Astrocyte (in vitro differentiated cells and primary cell): ENCODE data around the gene TTC9. TPM values are rescaled to one million over a fixed set of nuclear protein-coding genes. Genes with fewer than 3 reads are reported as not detected.

ENCODE experiments used
- DNase-seq: peaks from one replicate; pipeline ENCODE4 v3.0.0-alpha.2; 2010; ENCODE audit warnings: low read depth
- FAIRE-seq: peaks from 2 replicates; lab custom pipeline; 2011; peaks lifted over from hg19 to GRCh38; lab: Jason Lieb, UNC
- H2AFZ ChIP-seq: 2 replicates; pipeline ENCODE4 v1.6.0; 2012; ENCODE audit warnings: low read depth, low read length, inconsistent platforms
- H3K27ac ChIP-seq: 2 replicates; pipeline ENCODE4 v1.5.1; 2011; ENCODE audit warnings: low read depth, low read length, inconsistent platforms
- H3K27me3 ChIP-seq: 2 replicates; pipeline ENCODE4 v1.6.0; 2011; ENCODE audit warnings: low read length, inconsistent platforms; ENCODE audit not compliant: insufficient read depth
- H3K36me3 ChIP-seq: 2 replicates; pipeline ENCODE4 v1.5.1; 2011; ENCODE audit warnings: low read length, inconsistent platforms; ENCODE audit not compliant: insufficient read depth
- H3K4me1 ChIP-seq: 2 replicates; pipeline ENCODE4 v1.5.1; 2011; ENCODE audit warnings: low read length, inconsistent platforms; ENCODE audit not compliant: insufficient read depth
- H3K4me2 ChIP-seq: 2 replicates; pipeline ENCODE4 v1.6.0; 2012; ENCODE audit warnings: low read length, inconsistent platforms
- H3K4me3 ChIP-seq: 2 replicates; pipeline ENCODE4 v1.5.1; 2011; ENCODE audit warnings: low read depth, mild to moderate bottlenecking, low read length, inconsistent platforms; ENCODE audit not compliant: insufficient read depth
- H3K79me2 ChIP-seq: 2 replicates; pipeline ENCODE4 v1.6.0; 2012; ENCODE audit warnings: mild to moderate bottlenecking, low read length, inconsistent platforms; ENCODE audit not compliant: insufficient read depth
- H3K9ac ChIP-seq: 2 replicates; pipeline ENCODE4 v1.6.0; 2012; ENCODE audit warnings: mild to moderate bottlenecking, low read length, inconsistent platforms
- H3K9me3 ChIP-seq: 2 replicates; pipeline ENCODE4 v1.5.1; 2012; ENCODE audit warnings: low read depth, mild to moderate bottlenecking, low read length, inconsistent platforms; ENCODE audit not compliant: insufficient read depth
- H4K20me1 ChIP-seq: 2 replicates; pipeline ENCODE4 v1.6.0; 2012; ENCODE audit warnings: low read length, inconsistent platforms; ENCODE audit not compliant: insufficient read depth
- H3K27ac Mint-ChIP-seq: one replicate; pipeline ENCODE4 v1.8.0; 2021; ENCODE audit warnings: mild to moderate bottlenecking, mixed read lengths; ENCODE audit not compliant: unreplicated experiment
- H3K27me3 Mint-ChIP-seq: one replicate; pipeline ENCODE4 v1.8.0; 2021; ENCODE audit warnings: low read depth, mixed read lengths; ENCODE audit not compliant: unreplicated experiment
- H3K36me3 Mint-ChIP-seq: one replicate; pipeline ENCODE4 v1.8.0; 2021; ENCODE audit warnings: low read depth, mixed read lengths; ENCODE audit not compliant: unreplicated experiment
- H3K4me1 Mint-ChIP-seq: one replicate; pipeline ENCODE4 v1.8.0; 2021; ENCODE audit warnings: low read depth, mixed read lengths; ENCODE audit not compliant: unreplicated experiment
- H3K4me3 Mint-ChIP-seq: one replicate; pipeline ENCODE4 v1.8.0; 2021; ENCODE audit warnings: mild to moderate bottlenecking, moderate library complexity, mixed read lengths; ENCODE audit not compliant: unreplicated experiment
- H3K9me3 Mint-ChIP-seq: one replicate; pipeline ENCODE4 v1.8.0; 2021; ENCODE audit warnings: mild to moderate bottlenecking, mixed read lengths; ENCODE audit not compliant: unreplicated experiment
- CTCF ChIP-seq: IDR thresholded peaks from 2 replicates; pipeline ENCODE4 v1.5.1; 2011; ENCODE audit warnings: low read depth, mild to moderate bottlenecking, inconsistent platforms, low read length, moderate library complexity; ENCODE audit not compliant: insufficient read depth
- EZH2 ChIP-seq: IDR thresholded peaks from 2 replicates; pipeline ENCODE4 v1.6.1; 2012; ENCODE audit warnings: mild to moderate bottlenecking, low read length, inconsistent platforms; ENCODE audit not compliant: insufficient read depth
- total RNA-seq: library from RNA; stranded (reverse); gene quantifications from 2 replicates; pipeline ENCODE4 v1.2.1, GENCODE V29; 2021

Gene TTC9
- total RNA-seq, 1 donor from 2014 or later: 8.4 TPM

GRCh38 chr14:70708717-70709570 is 67.2 kb downstream of the TTC9 start:
- H4K20me1 ChIP-seq: no peaks in the 10 kb centered on the region
- no peak for FAIRE-seq
- no peak for DNase-seq
- no peaks in the 10 kb centered on the region for H3K79me2 ChIP-seq
- peaks cover 4% of the 10 kb centered on the region for H3K27me3 Mint-ChIP-seq
- no peaks in the 10 kb centered on the region for H3K36me3 ChIP-seq
- peaks cover 9% of the 10 kb centered on the region for H3K27me3 ChIP-seq
- peaks cover 30% of the 10 kb centered on the region for H3K4me1 Mint-ChIP-seq
- peaks cover 5% of the 10 kb centered on the region for H3K4me1 ChIP-seq
- TF ChIP-seq EZH2: no peak
- TF ChIP-seq CTCF: no peak
- H3K4me2 ChIP-seq: no peak overlapping the region
- no peak overlapping the region for H3K9ac ChIP-seq
- H3K4me3 ChIP-seq: no peak overlapping the region
- H2AFZ ChIP-seq: no peak overlapping the region
- H3K27ac ChIP-seq: no peak overlapping the region
- no peaks in the 10 kb centered on the region for H3K9me3 Mint-ChIP-seq
- H3K27ac Mint-ChIP-seq: no peak overlapping the region
- no peak overlapping the region for H3K4me3 Mint-ChIP-seq
- no peaks in the 10 kb centered on the region for H3K9me3 ChIP-seq
- no peaks in the 10 kb centered on the region for H3K36me3 Mint-ChIP-seq

- H3K27ac Mint-ChIP-seq: no peak overlapping the region
- TF ChIP-seq CTCF (no peak), EZH2 (no peak)
- Histone ChIP-seq H3K4me3 (no peak overlapping the region), H3K36me3 (no peaks in the 10 kb centered on the region), H3K9me3 (no peaks in the 10 kb centered on the region), H3K79me2 (no peaks in the 10 kb centered on the region), H3K27ac (no peak overlapping the region), H2AFZ (no peak overlapping the region), H3K27me3 (peaks cover 9% of the 10 kb centered on the region), H3K4me1 (peaks cover 5% of the 10 kb centered on the region), H3K4me2 (no peak overlapping the region), H3K9ac (no peak overlapping the region), H4K20me1 (no peaks in the 10 kb centered on the region)
- DNase-seq: no peak
- no peaks in the 10 kb centered on the region for H3K9me3 Mint-ChIP-seq
- H3K4me3 Mint-ChIP-seq: no peak overlapping the region
- FAIRE-seq: no peak
- H3K36me3 Mint-ChIP-seq: no peaks in the 10 kb centered on the region
- peaks cover 31% of the 10 kb centered on the region for H3K4me1 Mint-ChIP-seq
- peaks cover 2% of the 10 kb centered on the region for H3K27me3 Mint-ChIP-seq
Observed at GRCh38 chr14:70709726-70710382, 68.1 kb downstream of the TTC9 start.
